ENCODE measurements around the gene CACNA1C. TPM values are rescaled to one million over a fixed set of nuclear protein-coding genes. Genes with fewer than 3 reads are reported as not detected.

CACNA1C gene
- total RNA-seq, 4 donors from 2014 or later = 2.9 to 5.3 (median 4.3) TPM

GRCh38 chr12:2651068-2651965 lies 598.5 kb downstream of the CACNA1C start:
- TF ChIP-seq CTCF (IDR thresholded peaks at IDR 0.05; ENCODE audit: low read depth) = no peak

- no peak for TF ChIP-seq CTCF (IDR thresholded peaks at IDR 0.05; ENCODE audit: low read depth)
Observed at GRCh38 chr12:2652011-2652400, 599.2 kb downstream of the CACNA1C start.

GRCh38 chr12:2652401-2653081 lies 599.8 kb downstream of the CACNA1C start:
- no peak for TF ChIP-seq CTCF (IDR thresholded peaks at IDR 0.05; ENCODE audit: low read depth)

- no peak for TF ChIP-seq CTCF (IDR thresholded peaks at IDR 0.05; ENCODE audit: low read depth)
Observed at GRCh38 chr12:2653461-2653965, 600.7 kb downstream of the CACNA1C start.

- no peak for TF ChIP-seq CTCF (IDR thresholded peaks at IDR 0.05; ENCODE audit: low read depth)
Observed at GRCh38 chr12:2654311-2654710, 601.5 kb downstream of the CACNA1C start.

GRCh38 chr12:2654741-2655140 lies 602.0 kb downstream of the CACNA1C start:
- TF ChIP-seq CTCF (IDR thresholded peaks at IDR 0.05; ENCODE audit: low read depth) = no peak

GRCh38 chr12:2662524-2662923 lies 609.7 kb downstream of the CACNA1C start:
- no peak for TF ChIP-seq CTCF (IDR thresholded peaks at IDR 0.05; ENCODE audit: low read depth)
